ENCODE measurements around the gene GPR25.

GPR25 gene

GRCh38 chr1:200916681-200917080 is 43.9 kb downstream of the GPR25 start:
- DNase-seq, result no peak

DNA sequence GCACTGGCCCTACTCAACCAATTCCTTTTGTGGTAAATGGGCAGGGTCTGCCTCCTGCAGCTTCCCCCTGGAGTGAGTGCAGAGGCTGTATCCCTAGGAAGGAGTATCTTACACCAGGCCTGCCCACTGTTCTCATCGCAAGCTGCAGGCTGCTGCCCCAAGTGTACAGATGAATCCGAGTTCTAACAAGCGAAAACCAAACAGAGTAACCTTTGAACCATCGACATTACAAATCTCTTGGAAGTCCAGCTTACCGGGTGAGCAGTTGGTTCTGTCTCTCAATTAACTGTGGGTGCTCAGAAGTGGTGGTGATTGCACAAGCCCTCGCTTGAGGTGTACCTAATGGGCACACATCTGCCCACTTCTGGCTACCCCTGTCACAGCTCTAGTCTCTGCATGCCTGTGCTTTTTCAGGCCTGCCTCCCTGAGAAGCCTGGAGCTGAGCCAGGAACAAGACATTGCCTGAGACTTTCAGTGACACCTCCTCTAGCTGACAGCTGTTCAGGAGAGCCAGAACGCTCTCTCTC is 44.6 kb downstream of the GPR25 start:
- peak; percentile 74 for DNase-seq

DNA sequence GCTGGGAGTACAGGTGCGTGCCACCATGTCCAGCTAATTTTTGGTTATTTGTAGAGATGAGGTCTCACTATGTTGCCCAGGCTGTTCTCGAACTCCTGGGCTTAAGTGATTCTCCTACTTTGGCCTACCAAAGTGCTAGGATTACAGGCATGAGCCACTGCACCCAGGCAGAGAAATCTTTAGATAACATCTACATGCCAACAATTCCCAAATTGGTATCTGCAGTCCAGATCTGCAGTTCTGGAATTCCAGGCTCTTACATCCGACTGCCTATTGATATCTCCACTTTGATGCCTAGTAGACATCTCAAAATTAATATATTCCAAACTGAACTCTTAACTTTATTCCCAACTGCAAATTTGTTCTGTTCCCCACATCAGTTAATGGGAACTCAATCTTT is 45.2 kb downstream of the GPR25 start:
- no peak for DNase-seq

DNA sequence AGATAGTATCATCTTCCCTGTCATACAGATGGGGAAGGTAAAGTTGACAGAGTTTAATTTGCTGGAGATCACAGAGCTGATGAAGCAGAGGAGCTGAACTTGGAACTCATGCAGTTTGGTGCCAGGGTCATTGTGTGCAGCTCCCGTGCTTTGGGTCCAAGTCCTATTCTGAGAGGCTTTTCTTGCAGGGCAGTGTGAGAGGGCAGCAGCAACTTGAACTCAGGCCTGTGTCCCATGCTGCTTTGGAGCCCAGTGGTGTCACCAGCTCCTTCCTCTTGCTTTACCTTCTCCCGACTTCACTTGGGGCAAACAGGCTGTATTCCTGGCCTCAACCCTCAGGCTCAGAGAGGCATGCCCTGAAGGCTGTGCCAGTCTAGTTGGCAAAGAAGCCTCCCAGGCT is 46.6 kb downstream of the GPR25 start:
- no peak for DNase-seq

DNA sequence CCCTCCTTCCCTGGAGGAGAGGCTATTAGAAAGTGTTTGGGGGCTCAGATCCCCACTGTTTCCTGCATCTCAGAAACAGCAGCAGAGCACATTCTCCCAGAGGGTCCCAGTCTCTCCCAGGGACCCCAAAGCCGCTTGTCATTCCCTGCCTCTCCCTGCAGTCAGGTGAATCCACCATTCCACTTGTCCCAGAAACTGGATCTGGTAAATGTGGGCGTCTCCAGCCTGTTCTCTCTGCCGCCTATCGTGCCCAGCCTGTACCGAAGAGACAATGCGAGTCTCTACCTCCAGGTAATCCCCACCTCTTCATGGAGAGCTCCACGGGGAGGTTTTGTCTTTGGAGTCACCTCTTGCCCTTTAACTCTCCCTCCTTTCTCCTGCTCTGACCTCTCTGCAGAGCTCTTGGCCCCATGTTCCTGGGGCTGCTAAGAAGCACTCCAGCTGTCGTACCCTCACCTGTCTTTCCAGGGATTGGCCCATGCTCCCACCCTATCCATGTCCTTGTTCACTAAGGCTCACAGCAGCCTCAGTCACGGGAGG is 48.9 kb downstream of the GPR25 start:
- DNase-seq, result no peak

- DNase-seq, result no peak
These were observed 49.6 kb downstream of the GPR25 start for GRCh38 chr1:200922406-200922805.

GRCh38 chr1:200923601-200924000 is 50.8 kb downstream of the GPR25 start:
- DNase-seq, result no peak

Measured in NCI-H69 (cell line).